SK-N-SH (cell line): Measurements from ENCODE around the gene PNKP. TPM values are rescaled to one million over a fixed set of nuclear protein-coding genes. Genes with fewer than 3 reads are reported as not detected.
A peak's percentile ranks its signal among the peaks of the same experiment; 100 is the strongest.

Experiments used
- CTCF ChIA-PET: fragments of 300-600, 350-600 bp; formaldehyde crosslinking; extraction: SDS; loops from one replicate; lab custom pipeline; 2021; lab: Yijun Ruan, JAX
- POLR2A ChIA-PET: fragments of 350-600 bp; sonication (Branson Sonifier 250); formaldehyde crosslinking; extraction: SDS; loops from one replicate; lab custom pipeline; 2020; ENCODE audit warnings: antibody characterized with exemption, inconsistent platforms; lab: Yijun Ruan, JAX
- DNase-seq: peaks from one replicate; pipeline ENCODE4 v3.0.0; 2012
- H2AFZ ChIP-seq: fragments of 200-600 bp; sonication (generic); 2 replicates; pipeline ENCODE4 v1.8.1; 2016; ENCODE audit warnings: antibody characterized with exemption, mild to moderate bottlenecking, low read depth
- H3F3A ChIP-seq: fragments of 200-600 bp; sonication (generic); replicated peaks from 2 replicates; pipeline ENCODE3; 2016; ENCODE audit warnings: antibody characterized with exemption, mild to moderate bottlenecking; ENCODE audit not compliant: insufficient read depth
- H3K27ac ChIP-seq, 2 experiments: fragments of 200-500 bp in 1 of 2; fragments of 200-600 bp in 1 of 2; sonication (Bioruptor generic) in 1 of 2; sonication (generic), shearing (Covaris generic) in 1 of 2; 2 replicates each; pipeline versions ENCODE4 v1.5.1 to v1.6.1; 2014 to 2016; ENCODE audit warnings: low read depth in 2 of 2, inconsistent platforms in 1 of 2, low read length in 1 of 2, mild to moderate bottlenecking in 1 of 2, mixed read lengths in 1 of 2
- H3K27me3 ChIP-seq: fragments of 200-600 bp; sonication (generic), shearing (Covaris generic); 2 replicates; pipeline ENCODE4 v1.6.1; 2016; ENCODE audit warnings: mixed run types; ENCODE audit not compliant: insufficient read depth
- H3K36me3 ChIP-seq, 2 experiments: fragments of 200-500 bp in 1 of 2; fragments of 200-600 bp in 1 of 2; sonication (Bioruptor generic) in 1 of 2; sonication (generic) in 1 of 2; replicated peaks in 1 of 2; 2 replicates each; pipeline versions ENCODE3 to v1.5.1; 2014 to 2016; ENCODE audit warnings: low read length in 1 of 2, mild to moderate bottlenecking in 1 of 2; ENCODE audit not compliant: insufficient read depth in 2 of 2, control insufficient read depth in 1 of 2
- H3K4me1 ChIP-seq, 2 experiments: fragments of 200-500 bp in 1 of 2; fragments of 200-600 bp in 1 of 2; sonication (Bioruptor generic) in 1 of 2; sonication (generic), shearing (Covaris generic) in 1 of 2; 2 replicates each; pipeline versions ENCODE4 v1.5.1 to v1.6.1; 2014 to 2016; ENCODE audit warnings: low read depth in 1 of 2, low read length in 1 of 2, mixed run types in 1 of 2; ENCODE audit not compliant: insufficient read depth in 2 of 2, control insufficient read depth in 1 of 2
- H3K4me2 ChIP-seq: fragments of 200-600 bp; sonication (generic), shearing (Covaris generic); 2 replicates; pipeline ENCODE4 v1.6.1; 2017; ENCODE audit warnings: mixed run types
- H3K4me3 ChIP-seq, 2 experiments: fragments of 200-500 bp in 1 of 2; fragments of 200-600 bp in 1 of 2; sonication (Bioruptor generic) in 1 of 2; sonication (generic), shearing (Covaris generic) in 1 of 2; 2 replicates each; pipeline versions ENCODE4 v1.5.1 to v1.8.1; 2014 to 2016; ENCODE audit warnings: low read depth in 2 of 2, inconsistent platforms in 1 of 2, low read length in 1 of 2, mild to moderate bottlenecking in 1 of 2, mixed read lengths in 1 of 2, moderate library complexity in 1 of 2
- H3K79me2 ChIP-seq: fragments of 200-600 bp; sonication (generic); 2 replicates; pipeline ENCODE4 v1.8.1; 2017; ENCODE audit warnings: mild to moderate bottlenecking; ENCODE audit not compliant: insufficient read depth
- H3K9ac ChIP-seq: fragments of 200-600 bp; sonication (generic); 2 replicates; pipeline ENCODE4 v1.6.1; 2017; ENCODE audit warnings: mixed run types
- H3K9me2 ChIP-seq: fragments of 200-600 bp; sonication (generic); 2 replicates; pipeline ENCODE4 v1.6.1; 2017; ENCODE audit warnings: mixed run types
- H3K9me3 ChIP-seq: fragments of 200-600 bp; sonication (generic); 2 replicates; pipeline ENCODE4 v1.6.1; 2017; ENCODE audit warnings: mixed run types, mild to moderate bottlenecking, moderate library complexity
- H4K20me1 ChIP-seq: fragments of 200-600 bp; sonication (generic); 2 replicates; pipeline ENCODE4 v1.6.1; 2017; ENCODE audit warnings: mild to moderate bottlenecking, mixed run types; ENCODE audit not compliant: insufficient read depth
- CHD2 ChIP-seq: fragments of 150-350 bp; IDR thresholded peaks from 2 replicates; pipeline ENCODE4 v1.6.1; 2018; ENCODE audit warnings: low read length; ENCODE audit not compliant: partially characterized antibody
- FOXJ3 ChIP-seq: sonication (generic); formaldehyde crosslinking; IDR thresholded peaks from 2 replicates; pipeline ENCODE4 v1.5.1; 2020; ENCODE audit warnings: mild to moderate bottlenecking, missing genetic modification reagents
- FOXM1 ChIP-seq: IDR thresholded peaks from 2 replicates; pipeline ENCODE4 v1.4.0; 2012; ENCODE audit warnings: low read depth, mild to moderate bottlenecking
- GABPA ChIP-seq: IDR thresholded peaks from 2 replicates; pipeline ENCODE4 v1.4.0; 2012; ENCODE audit warnings: low read depth, mild to moderate bottlenecking
- GATA2 ChIP-seq: sonication (generic); formaldehyde crosslinking; IDR thresholded peaks from 2 replicates; pipeline ENCODE4 v1.5.0; 2020; ENCODE audit warnings: mild to moderate bottlenecking, missing genetic modification reagents
- MEF2A ChIP-seq: IDR thresholded peaks from 2 replicates; pipeline ENCODE4 v1.4.0; 2012; ENCODE audit warnings: low read depth, borderline replicate concordance
- MXI1 ChIP-seq: IDR thresholded peaks from 2 replicates; pipeline ENCODE4 v1.6.1; 2012; ENCODE audit warnings: mild to moderate bottlenecking, low read depth, low read length, improper control_type of control experiment
- NFIC ChIP-seq: IDR thresholded peaks from 2 replicates; pipeline ENCODE4 v1.4.0; 2012; ENCODE audit warnings: borderline replicate concordance
- POLR2AphosphoS5 ChIP-seq: IDR thresholded peaks from 2 replicates; pipeline ENCODE4 v1.6.1; 2012; ENCODE audit warnings: low read depth, low read length
- RAD21 ChIP-seq: IDR thresholded peaks from 2 replicates; pipeline ENCODE4 v1.6.1; 2012; ENCODE audit warnings: mild to moderate bottlenecking, low read length
- RCOR1 ChIP-seq: fragments of 150-350 bp; IDR thresholded peaks from 2 replicates; pipeline ENCODE4 v1.6.1; 2017; ENCODE audit warnings: antibody characterized with exemption, low read length
- RFX5 ChIP-seq: IDR thresholded peaks from 2 replicates; pipeline ENCODE4 v1.6.1; 2012; ENCODE audit warnings: mild to moderate bottlenecking, improper control_type of control experiment, low read length
- RXRA ChIP-seq: IDR thresholded peaks from 2 replicates; pipeline ENCODE4 v1.4.0; 2012; ENCODE audit warnings: low read depth, mild to moderate bottlenecking, borderline replicate concordance
- SIN3A ChIP-seq: IDR thresholded peaks from 2 replicates; pipeline ENCODE4 v1.6.1; 2012; ENCODE audit warnings: low read depth, mild to moderate bottlenecking, low read length, moderate library complexity, borderline replicate concordance
- TAF1 ChIP-seq: IDR thresholded peaks from 2 replicates; pipeline ENCODE4 v1.6.1; 2012; ENCODE audit warnings: low read depth, mild to moderate bottlenecking, low read length, moderate library complexity, borderline replicate concordance
- TCF12 ChIP-seq: IDR thresholded peaks from 2 replicates; pipeline ENCODE4 v1.4.0; 2012
- TEAD4 ChIP-seq: IDR thresholded peaks from 2 replicates; pipeline ENCODE4 v1.4.0; 2012; ENCODE audit warnings: mild to moderate bottlenecking, borderline replicate concordance; ENCODE audit not compliant: insufficient read depth
- YY1 ChIP-seq: IDR thresholded peaks from 2 replicates; pipeline ENCODE4 v1.4.0; 2012; ENCODE audit warnings: low read depth, mild to moderate bottlenecking
- WGBS: methylation state at CpG from one replicate; pipeline ENCODE4 v1.1.6; 2017; ENCODE audit warnings: low lambda C conversion rate; 5-methylcytosine and 5-hydroxymethylcytosine counted together
- polyA plus RNA-seq, 3 experiments: library from polyadenylated mRNA; depleted of rRNA; stranded (reverse); fragments of >200 nt; gene quantifications; 2 replicates each; pipeline ENCODE4 v1.2.3, GENCODE V29; 2012
- TF ChIP-seq, protein P1 (sequence below): fragments of 150-350 bp; IDR thresholded peaks from 2 replicates; pipeline ENCODE4 v1.6.1; 2017; ENCODE audit warnings: antibody characterized with exemption, low read length, low read depth, borderline replicate concordance
- TF ChIP-seq, protein P2 (sequence below): IDR thresholded peaks from 2 replicates; pipeline ENCODE4 v1.4.0; 2012; ENCODE audit warnings: low read depth
- TF ChIP-seq, protein P3 (sequence below): IDR thresholded peaks from 2 replicates; pipeline ENCODE4; 2012
- TF ChIP-seq, protein P4 (sequence below): fragments of 150-350 bp; IDR thresholded peaks from 2 replicates; pipeline ENCODE4 v1.6.1; 2016; ENCODE audit warnings: mild to moderate bottlenecking, low read depth, low read length
- TF ChIP-seq, protein P5 (sequence below): IDR thresholded peaks from 2 replicates; pipeline ENCODE4 v1.4.0; 2012; ENCODE audit warnings: low read depth, borderline replicate concordance

The PNKP gene
- polyA plus RNA-seq, 1 of the 3 experiments (the other 2 are of a cell fraction) = 52.0 TPM

DNA sequence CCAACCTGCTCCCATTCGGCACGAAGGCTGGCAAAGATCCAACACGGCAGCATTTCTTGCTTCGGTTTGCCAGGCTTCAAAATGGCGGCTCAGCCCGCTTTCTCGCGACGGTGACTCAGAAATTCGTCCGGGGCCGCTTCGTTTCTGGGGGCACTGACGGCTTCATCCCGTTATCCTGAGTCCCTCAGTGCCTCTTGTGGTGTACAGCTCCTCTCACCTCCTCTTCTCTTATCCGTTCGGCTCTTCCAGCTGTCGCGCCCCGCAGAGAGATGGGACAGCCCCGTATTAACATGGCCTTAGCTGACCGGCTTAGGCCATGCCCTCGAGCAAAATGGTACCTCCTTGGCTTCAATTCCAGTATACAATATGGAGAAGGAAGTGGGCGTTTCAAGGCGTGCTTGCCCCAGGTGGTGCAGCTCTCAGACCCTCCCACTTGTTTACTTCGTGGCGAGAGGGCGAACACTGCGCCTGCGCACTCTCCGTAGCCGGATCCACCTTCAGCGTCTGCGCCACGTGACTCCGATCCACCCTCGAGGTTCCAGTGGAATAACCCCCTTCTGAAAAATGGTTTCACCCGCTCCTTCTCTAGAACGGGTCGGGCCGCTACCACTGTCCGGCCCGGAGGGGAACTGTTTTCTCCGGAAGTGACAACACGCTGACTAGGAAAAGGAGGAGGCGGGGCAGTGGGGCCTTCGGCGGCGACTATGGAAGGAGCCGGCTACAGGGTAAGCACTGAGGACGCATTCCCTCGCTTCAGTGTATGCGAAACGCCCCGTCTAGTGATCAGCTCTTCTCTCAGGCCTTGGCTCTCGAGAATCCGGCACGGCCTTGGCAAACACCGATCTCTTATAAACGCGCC lies 9.9 kb upstream of the PNKP start, which contains the start of the genes AKT1S1 and TBC1D17 (continued):
- TF ChIP-seq YY1 (peak; percentile 91), GABPA (peak; percentile 82), MXI1 (peak; percentile 87; the same call in 1 of the 2 replicates), MEF2A (no peak), TCF12 (no peak; the same call in 1 of the 2 replicates), RCOR1 (no peak), POLR2AphosphoS5 (peak; percentile 45), TEAD4 (no peak)
- TF ChIP-seq, protein P1, sequence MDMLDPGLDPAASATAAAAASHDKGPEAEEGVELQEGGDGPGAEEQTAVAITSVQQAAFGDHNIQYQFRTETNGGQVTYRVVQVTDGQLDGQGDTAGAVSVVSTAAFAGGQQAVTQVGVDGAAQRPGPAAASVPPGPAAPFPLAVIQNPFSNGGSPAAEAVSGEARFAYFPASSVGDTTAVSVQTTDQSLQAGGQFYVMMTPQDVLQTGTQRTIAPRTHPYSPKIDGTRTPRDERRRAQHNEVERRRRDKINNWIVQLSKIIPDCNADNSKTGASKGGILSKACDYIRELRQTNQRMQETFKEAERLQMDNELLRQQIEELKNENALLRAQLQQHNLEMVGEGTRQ = peak; percentile 91
- TF ChIP-seq, protein P2, sequence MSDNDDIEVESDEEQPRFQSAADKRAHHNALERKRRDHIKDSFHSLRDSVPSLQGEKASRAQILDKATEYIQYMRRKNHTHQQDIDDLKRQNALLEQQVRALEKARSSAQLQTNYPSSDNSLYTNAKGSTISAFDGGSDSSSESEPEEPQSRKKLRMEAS = peak; percentile 90
- TF ChIP-seq, protein P3, sequence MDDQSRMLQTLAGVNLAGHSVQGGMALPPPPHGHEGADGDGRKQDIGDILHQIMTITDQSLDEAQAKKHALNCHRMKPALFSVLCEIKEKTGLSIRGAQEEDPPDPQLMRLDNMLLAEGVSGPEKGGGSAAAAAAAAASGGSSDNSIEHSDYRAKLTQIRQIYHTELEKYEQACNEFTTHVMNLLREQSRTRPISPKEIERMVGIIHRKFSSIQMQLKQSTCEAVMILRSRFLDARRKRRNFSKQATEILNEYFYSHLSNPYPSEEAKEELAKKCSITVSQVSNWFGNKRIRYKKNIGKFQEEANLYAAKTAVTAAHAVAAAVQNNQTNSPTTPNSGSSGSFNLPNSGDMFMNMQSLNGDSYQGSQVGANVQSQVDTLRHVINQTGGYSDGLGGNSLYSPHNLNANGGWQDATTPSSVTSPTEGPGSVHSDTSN = no peak
- TF ChIP-seq, all 33 proteins: peak for 18

DNA sequence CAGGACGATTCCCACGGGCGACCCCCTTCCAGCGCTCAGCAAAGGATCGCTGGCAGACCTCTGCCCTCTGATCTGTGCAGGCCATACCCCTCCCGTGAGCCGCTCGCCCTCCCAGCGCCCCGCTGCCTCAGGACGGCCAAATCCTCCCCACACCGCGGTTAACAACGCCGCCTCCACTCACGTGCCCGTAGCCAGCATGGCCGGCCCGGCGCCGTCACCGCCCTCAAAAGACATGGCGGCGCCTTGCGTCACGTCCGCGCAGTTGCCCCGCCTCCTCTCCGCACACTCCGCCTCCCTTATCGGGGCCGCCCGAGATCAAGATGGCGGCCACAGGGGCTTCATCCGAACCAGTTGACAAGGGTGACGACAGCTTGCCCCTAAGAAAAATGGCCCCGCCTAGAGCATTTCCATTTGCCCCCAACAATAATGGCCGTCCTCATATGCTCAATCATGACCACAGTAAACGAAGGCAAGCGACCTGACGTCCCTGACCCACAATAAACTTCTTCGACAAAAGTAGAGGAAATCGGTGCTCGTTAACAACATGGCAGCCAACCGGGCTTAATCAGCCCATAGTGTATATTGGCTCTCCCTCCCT lies 9.1 kb upstream of the PNKP start:
- Histone ChIP-seq H3K27me3 (no peaks in the 10 kb centered on the region), H3K9ac (peak overlapping the region; percentile 97), H3K36me3 (peaks cover 21 to 41% of the 10 kb centered on the region in 2 experiments), H4K20me1 (no peaks in the 10 kb centered on the region), H3K9me2 (no peaks in the 10 kb centered on the region), H2AFZ (peak overlapping the region; percentile 83; the same call in 1 of the 2 replicates), H3K4me2 (peak overlapping the region; percentile 95), H3K4me3 (peak overlapping the region; percentile 74 to 99), H3K4me1 (peaks cover 7 to 25% of the 10 kb centered on the region in 2 experiments; a peak in 3 of 4 replicates), H3K27ac (peak overlapping the region; percentile 96 to 99), H3K79me2 (peaks cover 50% of the 10 kb centered on the region), H3K9me3 (no peaks in the 10 kb centered on the region), H3F3A (no peaks in the 10 kb centered on the region)
- POLR2A ChIA-PET = interaction anchor here (0.6 to 3.5 kb wide), 9 partner anchors 8 to 269 kb away, joined by 3 to 22 read pairs (median 8); partner anchors contain the start of genes FUZ, NUP62, PNKP and PTOV1
- CTCF ChIA-PET = interaction anchor here (0.6 to 1.1 kb wide), 4 partner anchors 13 to 414 kb away, joined by 3 to 6 read pairs (median 4); no protein-coding TSS in a partner anchor
- 1% methylated on average over 38 of the region's 46 CpGs for WGBS
- DNase-seq = peak; percentile 85
- TF ChIP-seq FOXM1 (no peak), RFX5 (peak; percentile 44; the same call in 1 of the 2 replicates), RAD21 (no peak), TCF12 (0 out of 2 replicates have a peak, but pooled peaks have one; percentile 11), RXRA (no peak), SIN3A (no peak; the same call in 1 of the 2 replicates), NFIC (no peak), FOXJ3 (CRISPR knock-in tag) (no peak; the same call in 1 of the 2 replicates), TAF1 (peak; percentile 68), GATA2 (no peak), POLR2AphosphoS5 (no peak; the same call in 1 of the 2 replicates), GABPA (peak; percentile 71), CHD2 (no peak)
- TF ChIP-seq, protein P4, sequence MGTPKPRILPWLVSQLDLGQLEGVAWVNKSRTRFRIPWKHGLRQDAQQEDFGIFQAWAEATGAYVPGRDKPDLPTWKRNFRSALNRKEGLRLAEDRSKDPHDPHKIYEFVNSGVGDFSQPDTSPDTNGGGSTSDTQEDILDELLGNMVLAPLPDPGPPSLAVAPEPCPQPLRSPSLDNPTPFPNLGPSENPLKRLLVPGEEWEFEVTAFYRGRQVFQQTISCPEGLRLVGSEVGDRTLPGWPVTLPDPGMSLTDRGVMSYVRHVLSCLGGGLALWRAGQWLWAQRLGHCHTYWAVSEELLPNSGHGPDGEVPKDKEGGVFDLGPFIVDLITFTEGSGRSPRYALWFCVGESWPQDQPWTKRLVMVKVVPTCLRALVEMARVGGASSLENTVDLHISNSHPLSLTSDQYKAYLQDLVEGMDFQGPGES = no peak
- TF ChIP-seq, protein P5, sequence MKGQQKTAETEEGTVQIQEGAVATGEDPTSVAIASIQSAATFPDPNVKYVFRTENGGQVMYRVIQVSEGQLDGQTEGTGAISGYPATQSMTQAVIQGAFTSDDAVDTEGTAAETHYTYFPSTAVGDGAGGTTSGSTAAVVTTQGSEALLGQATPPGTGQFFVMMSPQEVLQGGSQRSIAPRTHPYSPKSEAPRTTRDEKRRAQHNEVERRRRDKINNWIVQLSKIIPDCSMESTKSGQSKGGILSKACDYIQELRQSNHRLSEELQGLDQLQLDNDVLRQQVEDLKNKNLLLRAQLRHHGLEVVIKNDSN = peak; percentile 68; the same call in 1 of the 2 replicates
- TF ChIP-seq, protein P3 = peak; percentile 56
